ENCODE results near the gene BIRC2.

DNA sequence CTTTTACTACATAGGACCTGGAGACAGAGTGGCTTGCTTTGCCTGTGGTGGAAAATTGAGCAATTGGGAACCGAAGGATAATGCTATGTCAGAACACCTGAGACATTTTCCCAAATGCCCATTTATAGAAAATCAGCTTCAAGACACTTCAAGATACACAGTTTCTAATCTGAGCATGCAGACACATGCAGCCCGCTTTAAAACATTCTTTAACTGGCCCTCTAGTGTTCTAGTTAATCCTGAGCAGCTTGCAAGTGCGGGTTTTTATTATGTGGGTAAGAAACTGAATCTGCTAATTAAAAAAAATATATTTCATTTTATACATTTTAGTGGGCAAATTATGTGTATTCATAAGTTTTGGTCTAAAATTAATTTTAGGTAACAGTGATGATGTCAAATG, 21.9 kb upstream of the BIRC2 start:
- TF ChIP-seq, protein P1, sequence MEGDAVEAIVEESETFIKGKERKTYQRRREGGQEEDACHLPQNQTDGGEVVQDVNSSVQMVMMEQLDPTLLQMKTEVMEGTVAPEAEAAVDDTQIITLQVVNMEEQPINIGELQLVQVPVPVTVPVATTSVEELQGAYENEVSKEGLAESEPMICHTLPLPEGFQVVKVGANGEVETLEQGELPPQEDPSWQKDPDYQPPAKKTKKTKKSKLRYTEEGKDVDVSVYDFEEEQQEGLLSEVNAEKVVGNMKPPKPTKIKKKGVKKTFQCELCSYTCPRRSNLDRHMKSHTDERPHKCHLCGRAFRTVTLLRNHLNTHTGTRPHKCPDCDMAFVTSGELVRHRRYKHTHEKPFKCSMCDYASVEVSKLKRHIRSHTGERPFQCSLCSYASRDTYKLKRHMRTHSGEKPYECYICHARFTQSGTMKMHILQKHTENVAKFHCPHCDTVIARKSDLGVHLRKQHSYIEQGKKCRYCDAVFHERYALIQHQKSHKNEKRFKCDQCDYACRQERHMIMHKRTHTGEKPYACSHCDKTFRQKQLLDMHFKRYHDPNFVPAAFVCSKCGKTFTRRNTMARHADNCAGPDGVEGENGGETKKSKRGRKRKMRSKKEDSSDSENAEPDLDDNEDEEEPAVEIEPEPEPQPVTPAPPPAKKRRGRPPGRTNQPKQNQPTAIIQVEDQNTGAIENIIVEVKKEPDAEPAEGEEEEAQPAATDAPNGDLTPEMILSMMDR (IDR thresholded peaks at IDR 0.05; ENCODE audit: insufficient read depth, low read depth, low read length), result no peak
- TF ChIP-seq EZH2 (IDR thresholded peaks at IDR 0.05; ENCODE audit: insufficient read depth, low read length), result no peak

All from astrocyte (in vitro differentiated cells and primary cell).